Fibroblast of villous mesenchyme (primary cell): ENCODE data around the gene SLC17A9. TPM values are rescaled to one million over a fixed set of nuclear protein-coding genes. Genes with fewer than 3 reads are reported as not detected.

Experiments used
- DNase-seq: peaks from one replicate; pipeline ENCODE4 v3.0.0-alpha.2; 2010; ENCODE audit warnings: low read depth
- H3K4me3 ChIP-seq: 2 replicates; pipeline ENCODE4 v1.5.1; 2011; ENCODE audit warnings: low read depth, mild to moderate bottlenecking, low read length
- CTCF ChIP-seq: IDR thresholded peaks from 2 replicates; pipeline ENCODE4 v1.5.1; 2012; ENCODE audit warnings: low read depth, mild to moderate bottlenecking, low read length; ENCODE audit not compliant: insufficient read depth
- total RNA-seq: library from RNA; depleted of rRNA; stranded (reverse); fragments of >200 nt; gene quantifications from 2 replicates; pipeline ENCODE4 v1.2.3, GENCODE V29; 2012

Gene SLC17A9
- total RNA-seq, 1 donor = 23.7 TPM

- no peak for TF ChIP-seq CTCF
- DNase-seq = no peak
These were observed 18.9 kb downstream of the SLC17A9 start for GRCh38 chr20:62971211-62971949.

DNA sequence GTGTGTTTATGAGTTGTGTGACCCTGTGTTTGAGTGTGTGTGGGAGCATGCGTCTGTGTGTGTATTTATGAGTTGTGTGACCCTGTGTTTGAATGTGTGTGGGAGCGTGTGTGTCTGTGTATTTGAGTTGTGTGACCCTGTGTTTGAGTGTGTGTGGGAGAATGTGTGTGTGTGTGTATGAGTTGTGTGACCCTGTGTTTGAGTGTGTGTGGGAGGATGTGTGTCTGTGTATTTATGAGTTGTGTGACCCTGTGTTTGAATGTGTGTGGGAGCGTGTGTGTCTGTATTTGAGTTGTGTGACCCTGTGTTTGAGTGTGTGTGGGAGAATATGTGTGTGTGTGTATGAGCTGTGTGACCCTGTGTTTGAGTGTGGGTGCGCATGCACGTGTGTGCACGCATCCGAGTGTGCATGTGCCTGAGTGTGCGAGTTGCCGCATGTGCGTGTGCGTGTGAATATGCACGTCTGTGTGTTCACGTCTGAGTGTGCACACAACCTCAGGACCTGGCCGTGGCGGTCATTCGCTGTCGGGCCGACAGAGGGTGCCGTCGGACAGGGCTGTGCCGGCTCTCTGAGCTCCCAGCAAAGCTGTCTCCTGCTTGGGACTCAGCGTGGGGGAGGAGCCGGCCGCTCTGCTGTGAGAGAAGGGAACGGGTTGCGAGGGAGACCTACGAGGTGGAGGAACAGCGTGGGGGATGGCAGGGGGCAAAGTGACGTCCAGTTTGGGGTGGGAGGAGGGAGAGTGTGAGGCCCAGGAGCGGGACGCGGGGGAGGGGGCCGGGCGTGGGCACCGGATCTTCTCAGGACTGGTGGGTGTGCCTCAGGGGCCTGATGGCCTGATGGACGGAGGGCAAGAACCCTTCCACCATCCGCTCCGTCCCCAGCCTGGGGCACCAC is 19.7 kb downstream of the SLC17A9 start:
- H3K4me3 ChIP-seq = peak overlapping the region; percentile 45
- peak; percentile 78 for DNase-seq
- TF ChIP-seq CTCF = peak; percentile 79

More at GRCh38 chr20:62971211-62971949, 18.9 kb downstream of the SLC17A9 start:
- no peak overlapping the region for H3K4me3 ChIP-seq

GRCh38 chr20:62972845-62973745 is 20.6 kb downstream of the SLC17A9 start:
- DNase-seq = no peak
- peak overlapping the region; percentile 45 for H3K4me3 ChIP-seq
- no peak for TF ChIP-seq CTCF

GRCh38 chr20:62975251-62975760 is 22.8 kb downstream of the SLC17A9 start:
- no peak for TF ChIP-seq CTCF
- no peak overlapping the region for H3K4me3 ChIP-seq
- no peak for DNase-seq

DNA sequence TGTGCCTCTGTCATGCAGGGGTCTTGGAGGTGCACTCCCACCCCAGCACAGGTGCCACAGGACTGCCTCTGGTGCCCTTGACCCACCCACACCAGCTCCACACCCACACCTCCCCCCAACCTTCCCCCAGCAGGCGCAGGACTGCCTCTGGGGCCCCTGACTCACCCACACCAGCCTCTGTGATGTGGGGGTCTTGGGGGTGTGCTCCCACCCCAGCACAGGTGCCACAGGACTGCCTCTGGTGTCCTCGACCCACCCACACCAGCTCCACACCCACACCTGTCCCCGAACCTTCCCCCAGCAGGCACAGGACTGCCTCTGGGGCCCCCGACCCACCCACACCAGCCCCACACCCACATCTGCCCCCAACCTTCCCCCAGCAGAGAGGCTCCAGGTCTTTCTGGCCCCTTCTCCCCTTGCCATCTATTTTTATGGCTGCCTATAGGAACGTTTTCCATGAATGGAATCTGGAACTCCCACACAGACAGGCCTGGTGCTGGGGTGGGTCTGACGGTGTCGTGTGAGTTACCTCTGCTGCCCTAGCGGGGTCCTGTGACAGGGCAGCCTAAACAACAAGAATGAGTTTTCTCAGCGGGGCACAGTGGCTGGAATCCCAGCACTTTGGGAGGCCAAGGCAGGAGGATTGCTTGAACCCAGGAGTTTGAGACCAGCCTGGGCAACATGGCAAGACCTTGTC is 23.5 kb downstream of the SLC17A9 start:
- DNase-seq = no peak
- H3K4me3 ChIP-seq = no peak overlapping the region
- TF ChIP-seq CTCF = no peak
